GM19455 (cell line): ENCODE data around the gene RPS8.
"Not testable (repeated sequence)": the region's sequence is repeated elsewhere in the genome, so short reads cannot be mapped to it uniquely, and the experiment has no call there.

Experiments
- ATAC-seq: cut with Tn5 transposase; IDR thresholded peaks from one replicate; pipeline ENCODE4 v1.9.1; 2021; ENCODE audit not compliant: unreplicated experiment

The RPS8 gene

GRCh38 chr1:44775078-44775929, at the start of gene RPS8:
RPS8 (plus strand) TSS chr1:44775540; CDS start chr1:44775597, 57 bp downstream.
- peak; percentile 82 for ATAC-seq

GRCh38 chr1:44730741-44731512, 44.4 kb upstream of the RPS8 start, which contains the start of gene RNU5D-1:
RNU5D-1 (minus strand) TSS chr1:44731170.
- ATAC-seq, result peak; percentile 57

GRCh38 chr1:44733365-44733764, 42.0 kb upstream of the RPS8 start:
- ATAC-seq, result no peak

- no peak for ATAC-seq
Observed at GRCh38 chr1:44733784-44734183, 41.6 kb upstream of the RPS8 start.

GRCh38 chr1:44735992-44736391, 39.3 kb upstream of the RPS8 start:
- no peak for ATAC-seq

GRCh38 chr1:44738953-44739306, 36.4 kb upstream of the RPS8 start:
- ATAC-seq, result not testable (repeated sequence)

GRCh38 chr1:44739307-44740178, 35.8 kb upstream of the RPS8 start, which contains the start of gene KIF2C:
KIF2C (plus strand) TSS chr1:44739837; CDS start chr1:44739933, 96 bp downstream.
- ATAC-seq, result peak; percentile 96

- no peak for ATAC-seq
Observed at GRCh38 chr1:44740179-44740617, 35.1 kb upstream of the RPS8 start.

- no peak for ATAC-seq
Observed at GRCh38 chr1:44743211-44743610, 32.1 kb upstream of the RPS8 start.

GRCh38 chr1:44747878-44748277, 27.5 kb upstream of the RPS8 start:
- no peak for ATAC-seq

- no peak for ATAC-seq
Observed at GRCh38 chr1:44757420-44757819, 17.9 kb upstream of the RPS8 start.

GRCh38 chr1:44759077-44759476, 16.3 kb upstream of the RPS8 start:
- ATAC-seq, result no peak

- no peak for ATAC-seq
Observed at GRCh38 chr1:44760876-44761275, 14.5 kb upstream of the RPS8 start.

- not testable (repeated sequence) for ATAC-seq
Observed at GRCh38 chr1:44766421-44766820, 8.9 kb upstream of the RPS8 start.

- ATAC-seq, result peak; percentile 19
Observed at GRCh38 chr1:44775930-44776729, 790 bp downstream of the RPS8 start.

- ATAC-seq, result no peak
Observed at GRCh38 chr1:44776730-44777068, 1.4 kb downstream of the RPS8 start.

GRCh38 chr1:44777547-44777946, 2.2 kb downstream of the RPS8 start:
- ATAC-seq, result no peak

GRCh38 chr1:44777969-44778635, 2.8 kb downstream of the RPS8 start:
- no peak for ATAC-seq

GRCh38 chr1:44778705-44779576, 3.6 kb downstream of the RPS8 start:
- ATAC-seq, result no peak
